ENCODE results near the gene ATP5PB.

DNA sequence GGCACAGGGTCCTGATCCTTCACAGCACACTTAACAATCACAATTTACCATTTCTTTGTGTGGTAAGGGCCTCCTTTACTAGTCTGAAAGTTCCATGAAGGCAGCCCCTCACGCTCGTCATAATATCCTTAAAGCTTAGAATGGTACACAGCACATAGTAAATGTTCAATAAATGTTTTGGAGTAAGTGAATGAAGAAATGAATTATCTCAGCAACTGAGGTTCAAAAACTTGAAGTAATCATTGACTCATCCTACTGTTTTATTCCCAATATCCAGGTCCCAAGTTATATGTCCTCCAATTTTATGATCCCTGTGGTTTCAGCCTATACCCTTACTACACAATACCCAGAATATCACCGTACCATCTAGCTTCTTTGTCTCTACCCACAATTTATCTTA, 22.3 kb downstream of the ATP5PB start:
- TF ChIP-seq, protein P1, sequence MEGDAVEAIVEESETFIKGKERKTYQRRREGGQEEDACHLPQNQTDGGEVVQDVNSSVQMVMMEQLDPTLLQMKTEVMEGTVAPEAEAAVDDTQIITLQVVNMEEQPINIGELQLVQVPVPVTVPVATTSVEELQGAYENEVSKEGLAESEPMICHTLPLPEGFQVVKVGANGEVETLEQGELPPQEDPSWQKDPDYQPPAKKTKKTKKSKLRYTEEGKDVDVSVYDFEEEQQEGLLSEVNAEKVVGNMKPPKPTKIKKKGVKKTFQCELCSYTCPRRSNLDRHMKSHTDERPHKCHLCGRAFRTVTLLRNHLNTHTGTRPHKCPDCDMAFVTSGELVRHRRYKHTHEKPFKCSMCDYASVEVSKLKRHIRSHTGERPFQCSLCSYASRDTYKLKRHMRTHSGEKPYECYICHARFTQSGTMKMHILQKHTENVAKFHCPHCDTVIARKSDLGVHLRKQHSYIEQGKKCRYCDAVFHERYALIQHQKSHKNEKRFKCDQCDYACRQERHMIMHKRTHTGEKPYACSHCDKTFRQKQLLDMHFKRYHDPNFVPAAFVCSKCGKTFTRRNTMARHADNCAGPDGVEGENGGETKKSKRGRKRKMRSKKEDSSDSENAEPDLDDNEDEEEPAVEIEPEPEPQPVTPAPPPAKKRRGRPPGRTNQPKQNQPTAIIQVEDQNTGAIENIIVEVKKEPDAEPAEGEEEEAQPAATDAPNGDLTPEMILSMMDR (conservative IDR thresholded peaks at IDR 0.05; ENCODE audit: low read depth, low read length) = no peak
- TF ChIP-seq EZH2 (IDR thresholded peaks at IDR 0.05; ENCODE audit: borderline replicate concordance, low read depth, low read length, poor library complexity, severe bottlenecking) = no peak
